GM08714 (cell line): ENCODE results near the gene ARRB1.

ENCODE experiments used
- H3K4me3 ChIP-seq: fragments of 200-500 bp; sonication (Bioruptor generic); 2 replicates; pipeline ENCODE4 v1.5.1; 2014; ENCODE audit warnings: mild to moderate bottlenecking, low read length, inconsistent platforms
- ZNF274 ChIP-seq: IDR thresholded peaks from 2 replicates; pipeline ENCODE4 v1.6.1; 2012; ENCODE audit warnings: mild to moderate bottlenecking, low read depth, low read length

The ARRB1 gene

DNA sequence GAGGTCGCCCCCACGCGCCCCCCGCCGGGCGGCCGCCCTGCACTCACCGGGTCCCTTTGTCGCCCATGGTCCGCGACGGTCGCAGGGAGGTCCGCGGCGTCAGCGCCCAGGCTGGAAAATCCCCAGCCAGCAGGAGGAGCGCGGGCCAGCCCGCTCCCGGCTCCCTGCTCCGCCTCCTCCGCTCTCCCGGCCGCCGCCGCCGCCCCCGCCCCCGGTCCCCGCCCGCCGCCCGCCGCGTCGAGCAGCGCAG lies at the start of gene ARRB1:
Gene ARRB1, minus strand, starts transcription at position 121 of the 250 bp plus-strand sequence. Its CDS starts 54 bp downstream, at position 67.
- peak within 1 kb of the TSS; percentile 65; the same call in 1 of the 2 replicates for H3K4me3 ChIP-seq
- TF ChIP-seq ZNF274: no peak

DNA sequence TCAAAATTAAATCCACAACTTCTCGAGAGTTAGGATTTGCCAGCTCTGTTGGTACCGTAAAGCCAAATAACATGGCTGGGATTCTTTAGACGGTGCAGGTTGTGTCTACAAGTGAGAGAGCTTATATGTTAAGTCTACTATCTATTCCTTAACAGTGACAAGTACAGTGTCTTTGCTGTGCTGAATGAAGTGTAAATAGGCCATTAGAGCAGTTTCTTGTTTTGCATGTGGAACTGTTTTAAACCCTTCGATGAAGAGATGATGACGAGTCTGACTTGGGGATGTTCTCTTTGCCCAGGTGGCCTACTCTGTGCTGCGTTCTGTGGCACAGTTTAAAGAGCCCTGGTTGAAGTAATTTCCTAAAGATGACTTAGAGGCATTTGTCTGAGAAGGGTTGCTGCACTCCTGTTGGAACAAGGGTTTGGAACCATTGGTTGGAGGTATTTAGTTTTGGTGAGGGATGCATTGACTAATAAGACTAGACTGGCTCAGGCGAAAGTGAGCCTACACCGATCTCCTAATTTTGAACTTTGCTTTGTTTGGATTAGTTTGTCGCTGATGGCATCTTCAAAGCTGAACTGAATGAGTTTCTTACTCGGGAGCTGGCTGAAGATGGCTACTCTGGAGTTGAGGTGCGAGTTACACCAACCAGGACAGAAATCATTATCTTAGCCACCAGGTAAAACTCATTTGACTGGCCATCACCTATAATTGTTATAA lies 48.8 kb upstream of the ARRB1 start:
- peak overlapping the region; percentile 98 for H3K4me3 ChIP-seq
- no peak for TF ChIP-seq ZNF274

DNA sequence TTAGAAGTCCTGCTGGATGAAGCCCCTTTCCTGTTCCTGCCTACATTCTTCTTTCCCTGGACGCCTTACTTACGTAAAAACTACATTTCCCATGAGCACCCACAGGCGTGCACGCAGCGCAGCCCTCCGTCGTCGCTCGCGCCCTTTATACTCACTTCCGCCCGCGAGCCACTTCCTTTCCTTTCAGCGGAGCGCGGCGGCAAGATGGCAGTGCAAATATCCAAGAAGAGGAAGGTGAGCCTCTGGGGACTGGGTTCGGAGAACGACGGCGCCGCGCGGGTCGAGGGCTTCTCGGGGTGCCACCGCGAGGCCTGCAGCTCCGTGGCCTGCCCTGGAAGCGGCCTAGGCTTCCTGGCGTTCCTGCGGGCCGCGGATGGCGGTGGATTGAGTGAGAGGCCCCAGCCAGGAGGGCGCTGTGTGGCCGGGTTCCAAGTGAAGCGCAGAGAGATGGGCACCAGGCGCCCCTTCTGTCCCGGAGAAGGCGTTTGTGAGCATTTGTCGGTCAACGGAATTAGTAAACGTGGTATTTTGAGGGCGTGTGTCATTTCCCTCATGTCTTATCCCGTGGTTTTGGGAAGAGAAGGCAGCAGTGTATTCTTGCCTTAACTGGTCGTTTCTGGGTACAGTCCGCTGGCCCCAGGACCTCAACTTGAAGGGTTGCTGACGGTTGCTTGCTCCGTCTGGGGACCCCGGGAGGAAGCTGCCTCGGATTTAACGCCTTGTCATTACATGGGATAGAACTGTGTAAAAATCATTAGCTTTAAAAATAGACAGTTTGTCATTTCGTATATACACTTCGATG lies 48.1 kb upstream of the ARRB1 start, which contains the start of gene RPS3:
Gene RPS3, plus strand, starts transcription at position 175 of the 802 bp plus-strand sequence. Its CDS starts 30 bp downstream, at position 205.
- H3K4me3 ChIP-seq: peak within 1 kb of the TSS; percentile 98
- no peak for TF ChIP-seq ZNF274

DNA sequence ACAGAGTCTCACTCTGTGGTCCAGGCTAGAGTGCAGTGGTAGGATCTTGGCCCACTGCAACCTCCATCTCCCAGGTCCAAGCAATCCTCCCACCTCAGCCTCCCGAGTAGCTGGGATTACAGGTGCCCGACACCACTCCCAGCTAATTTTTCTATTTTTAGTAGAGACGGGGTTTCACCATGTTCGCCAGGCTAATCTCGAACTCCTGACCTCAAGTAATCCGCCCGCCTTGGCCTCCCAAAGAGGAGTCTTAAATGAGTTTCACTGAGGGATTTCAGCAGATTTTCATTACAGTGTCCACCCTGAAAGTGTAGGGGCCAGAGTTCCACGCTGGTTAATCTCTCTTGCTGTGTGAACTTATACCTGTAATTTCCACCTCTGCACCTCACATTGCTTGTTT lies 47.4 kb upstream of the ARRB1 start:
- H3K4me3 ChIP-seq: no peak overlapping the region
- TF ChIP-seq ZNF274: no peak

DNA sequence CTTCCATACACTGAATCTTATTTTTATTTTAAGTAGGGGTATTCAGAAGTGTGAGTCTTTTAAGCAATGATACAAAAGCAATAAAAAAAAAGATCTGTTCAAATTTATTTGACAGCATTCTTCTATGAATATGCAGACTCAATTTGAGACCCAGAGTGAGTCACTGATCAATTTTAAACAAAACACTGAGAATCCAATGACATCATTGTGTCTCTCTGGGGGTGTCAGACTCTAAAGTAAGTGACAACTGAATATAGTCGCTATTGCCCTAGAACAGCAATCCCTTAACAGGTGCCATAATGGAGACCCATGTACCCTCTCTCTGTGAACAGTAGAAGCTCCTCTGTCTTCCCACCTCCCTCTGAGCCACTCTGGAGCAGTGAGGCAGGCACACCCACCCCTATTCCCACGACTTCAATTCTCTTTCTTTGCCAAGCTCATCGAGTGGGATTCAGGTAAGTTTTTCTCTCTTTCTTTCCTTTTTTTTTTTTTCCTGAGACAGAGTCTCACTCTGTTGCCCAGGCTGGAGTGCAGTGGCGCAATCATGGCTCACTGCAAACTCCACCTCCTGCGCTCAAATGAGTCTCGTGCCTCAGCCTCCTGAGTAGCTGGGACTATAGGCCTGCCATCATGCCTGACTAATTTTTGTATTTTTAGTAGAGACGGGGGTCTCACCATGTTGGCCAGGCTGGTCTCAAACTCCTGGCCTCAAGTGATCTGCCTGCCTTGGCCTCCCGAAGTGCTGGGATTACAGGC lies 42.8 kb upstream of the ARRB1 start:
- no peak overlapping the region for H3K4me3 ChIP-seq
- TF ChIP-seq ZNF274: no peak

DNA sequence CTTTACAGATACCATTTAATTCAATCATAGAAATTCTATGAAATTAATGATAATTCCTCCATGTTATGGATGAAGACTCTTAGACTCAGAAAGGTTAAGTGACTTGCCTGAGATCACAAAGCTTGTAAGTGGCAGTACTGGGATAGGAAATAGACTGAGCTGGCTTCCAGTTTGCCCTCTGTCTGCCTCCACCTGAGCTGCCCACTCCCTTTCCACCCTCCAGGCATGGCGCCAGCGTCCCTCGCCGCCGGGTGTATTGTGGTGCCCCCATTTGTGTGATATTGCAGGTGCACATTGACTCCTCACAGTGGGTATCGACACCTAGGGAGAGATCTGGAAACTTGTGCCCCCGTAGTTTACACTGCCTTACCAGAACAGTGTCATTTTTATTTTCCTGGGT lies 38.5 kb upstream of the ARRB1 start:
- no peak for TF ChIP-seq ZNF274
- no peak overlapping the region for H3K4me3 ChIP-seq

DNA sequence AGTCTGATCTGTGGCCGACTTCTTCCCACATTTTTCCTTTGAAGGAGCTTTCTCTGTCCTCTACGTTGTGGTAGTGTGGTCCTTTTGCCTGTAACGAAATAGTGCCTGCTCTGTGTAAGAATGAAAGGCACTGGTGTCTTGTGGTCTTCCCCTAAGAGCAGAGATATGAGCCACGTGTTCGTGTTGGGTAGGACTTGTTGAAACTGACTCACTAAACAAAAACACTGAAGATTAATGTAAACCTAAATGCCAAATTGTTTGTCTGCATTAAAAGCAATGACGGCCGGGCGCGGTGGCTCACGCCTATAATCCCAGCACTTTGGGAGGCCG lies 37.8 kb upstream of the ARRB1 start:
- TF ChIP-seq ZNF274: no peak
- no peak overlapping the region for H3K4me3 ChIP-seq

DNA sequence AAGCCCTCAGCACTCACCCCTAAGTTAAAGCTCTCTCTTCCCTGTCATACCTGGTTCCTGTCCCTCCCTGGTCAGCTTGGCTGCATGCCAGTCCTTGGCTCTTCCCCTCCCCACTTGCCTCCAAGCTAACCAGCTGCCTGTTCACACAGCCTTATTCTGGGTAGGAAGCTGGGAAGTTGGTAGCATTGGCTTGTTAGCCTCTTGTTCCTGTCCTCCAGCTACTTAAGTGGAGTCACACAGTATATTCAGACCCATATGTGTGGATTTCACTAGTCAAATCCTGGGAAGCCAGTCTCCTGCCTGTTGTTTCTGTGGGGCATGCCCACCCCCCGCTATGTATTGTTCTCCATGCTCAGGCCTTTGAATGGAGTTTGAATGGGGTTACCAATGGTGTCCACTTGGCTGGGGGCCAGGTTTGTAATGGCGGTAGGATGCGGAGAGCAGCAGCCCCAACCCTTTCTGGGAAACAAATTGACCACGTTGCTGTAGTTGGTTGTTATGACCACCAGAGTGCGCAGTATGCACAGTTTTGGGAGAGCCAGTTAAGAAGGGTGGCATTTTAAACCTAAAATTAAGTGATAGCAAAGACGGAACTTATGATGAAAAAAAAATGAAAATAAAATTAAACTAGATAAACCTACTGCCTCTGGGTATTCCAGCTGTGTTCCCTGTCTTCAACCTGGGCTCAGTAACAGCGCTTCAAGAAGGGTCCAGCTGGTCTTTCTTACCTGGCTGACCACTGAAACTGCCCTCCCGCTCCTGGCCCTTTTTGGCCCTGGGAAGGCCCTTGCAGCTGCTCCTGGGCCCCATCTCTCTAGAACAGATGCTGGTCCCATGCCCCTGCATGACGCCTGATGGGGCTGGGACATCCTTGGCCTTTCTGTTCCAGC lies 37.2 kb upstream of the ARRB1 start:
- TF ChIP-seq ZNF274: no peak
- H3K4me3 ChIP-seq: no peak overlapping the region

DNA sequence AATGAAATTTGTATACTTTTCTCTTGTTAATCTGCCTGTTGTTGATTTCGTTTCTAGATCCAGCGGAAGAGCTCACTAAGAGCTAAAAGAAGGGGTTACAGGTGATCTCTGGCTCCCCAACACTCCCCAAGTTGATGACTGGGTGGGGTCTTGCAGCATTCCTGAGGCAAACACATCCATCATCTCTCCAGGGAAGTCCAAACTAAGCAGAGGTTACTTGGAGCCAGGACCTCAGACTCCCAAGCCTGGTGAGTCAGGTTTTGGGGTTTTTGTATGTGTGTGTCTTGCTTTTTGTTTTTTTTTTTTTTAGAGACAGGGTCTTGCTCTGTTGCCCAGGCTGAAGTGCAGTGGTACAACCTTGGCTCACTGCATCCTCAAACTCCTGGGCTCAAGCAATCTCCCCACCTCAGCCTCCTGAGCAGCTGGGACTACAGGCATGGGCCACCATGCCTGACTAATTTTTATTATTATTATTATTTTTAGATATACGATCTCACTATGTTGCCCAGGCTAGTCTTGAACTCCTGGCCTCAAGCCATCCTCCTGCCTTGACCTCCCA lies 36.4 kb upstream of the ARRB1 start:
- no peak overlapping the region for H3K4me3 ChIP-seq
- TF ChIP-seq ZNF274: no peak

DNA sequence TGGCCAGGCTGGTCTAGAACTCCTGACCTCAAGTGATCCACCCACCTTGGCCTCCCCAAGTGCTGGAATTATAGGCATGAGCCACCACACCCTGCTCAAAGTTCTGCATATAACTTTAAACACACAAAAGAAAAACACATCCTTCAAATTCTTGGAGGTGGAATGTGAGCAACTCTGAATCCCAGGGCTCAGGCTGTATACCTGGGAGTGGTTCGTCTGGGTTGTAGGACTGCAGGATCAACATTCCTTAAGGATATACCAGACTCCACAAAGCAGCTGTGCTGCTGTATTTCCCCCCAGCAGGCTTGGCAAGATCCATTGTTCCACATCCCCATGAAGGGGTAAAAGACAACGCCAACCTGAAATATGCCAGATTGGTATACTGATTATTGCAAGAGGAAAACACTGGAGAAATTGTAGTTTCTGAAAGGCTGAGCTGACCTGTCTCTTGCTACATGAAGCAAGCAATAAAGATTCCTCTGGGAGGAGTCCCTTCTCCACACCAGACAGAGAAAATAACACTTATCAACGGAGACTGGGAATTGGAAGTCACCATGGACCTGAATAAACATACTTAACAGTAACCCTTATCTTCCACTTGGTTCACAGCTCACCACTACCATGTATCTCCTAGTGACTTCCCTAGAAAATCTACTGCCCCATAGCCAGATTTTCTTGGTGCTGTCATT lies 35.6 kb upstream of the ARRB1 start:
- no peak for TF ChIP-seq ZNF274

DNA sequence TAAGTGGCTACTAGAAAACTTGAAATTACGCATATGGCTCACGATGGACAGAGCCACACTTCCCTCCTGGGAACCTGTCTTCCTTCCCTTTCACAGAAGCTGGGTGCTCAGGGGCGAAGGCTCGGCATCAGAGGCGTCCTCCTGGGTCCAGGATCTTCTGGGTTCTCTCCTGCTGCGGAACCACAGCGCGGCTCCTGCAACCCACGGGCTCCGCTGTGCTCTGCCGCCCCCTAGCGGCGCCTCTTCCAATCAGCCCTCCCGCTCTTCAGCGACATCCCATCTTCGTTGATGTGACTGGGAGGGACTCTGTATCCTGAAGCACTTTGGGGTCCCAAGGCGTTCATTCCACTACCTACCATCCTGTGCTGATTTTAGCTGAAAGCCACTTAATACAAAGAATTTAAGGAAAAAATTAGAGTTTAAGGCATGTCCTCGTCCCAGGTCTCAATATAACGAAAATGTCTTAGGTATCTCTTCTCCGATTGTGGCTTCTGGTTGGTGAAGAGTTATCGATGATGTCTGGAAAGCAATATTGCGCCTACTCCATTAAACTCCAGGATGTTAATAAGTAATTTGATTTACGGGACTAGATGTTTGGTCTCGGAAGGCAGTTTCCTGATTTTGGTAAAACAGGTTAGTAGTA lies 33.1 kb upstream of the ARRB1 start:
- no peak for TF ChIP-seq ZNF274
- no peak overlapping the region for H3K4me3 ChIP-seq

More for the DNA sequence above, 35.6 kb upstream of the ARRB1 start:
- no peak overlapping the region for H3K4me3 ChIP-seq

DNA sequence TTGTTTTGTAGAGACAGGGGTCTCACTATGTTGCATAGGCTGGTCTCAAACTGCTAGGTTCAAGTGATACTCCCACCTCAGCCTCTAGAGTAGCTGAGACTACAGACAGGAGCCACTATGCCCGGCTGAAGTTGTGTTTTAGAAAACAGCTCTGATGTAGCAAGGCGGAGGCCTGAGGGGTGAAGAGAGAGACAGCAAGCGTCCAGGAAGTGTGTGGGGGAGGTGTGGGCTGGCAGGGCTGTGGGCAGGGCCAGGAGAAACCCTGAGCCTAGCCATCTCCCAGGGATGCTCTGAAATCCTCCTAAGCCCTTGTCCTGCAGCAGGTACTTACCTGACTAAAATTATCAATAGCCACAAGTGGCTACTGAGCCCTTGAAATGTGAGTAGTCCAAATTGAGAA lies 31.8 kb upstream of the ARRB1 start:
- TF ChIP-seq ZNF274: no peak
- H3K4me3 ChIP-seq: no peak overlapping the region

DNA sequence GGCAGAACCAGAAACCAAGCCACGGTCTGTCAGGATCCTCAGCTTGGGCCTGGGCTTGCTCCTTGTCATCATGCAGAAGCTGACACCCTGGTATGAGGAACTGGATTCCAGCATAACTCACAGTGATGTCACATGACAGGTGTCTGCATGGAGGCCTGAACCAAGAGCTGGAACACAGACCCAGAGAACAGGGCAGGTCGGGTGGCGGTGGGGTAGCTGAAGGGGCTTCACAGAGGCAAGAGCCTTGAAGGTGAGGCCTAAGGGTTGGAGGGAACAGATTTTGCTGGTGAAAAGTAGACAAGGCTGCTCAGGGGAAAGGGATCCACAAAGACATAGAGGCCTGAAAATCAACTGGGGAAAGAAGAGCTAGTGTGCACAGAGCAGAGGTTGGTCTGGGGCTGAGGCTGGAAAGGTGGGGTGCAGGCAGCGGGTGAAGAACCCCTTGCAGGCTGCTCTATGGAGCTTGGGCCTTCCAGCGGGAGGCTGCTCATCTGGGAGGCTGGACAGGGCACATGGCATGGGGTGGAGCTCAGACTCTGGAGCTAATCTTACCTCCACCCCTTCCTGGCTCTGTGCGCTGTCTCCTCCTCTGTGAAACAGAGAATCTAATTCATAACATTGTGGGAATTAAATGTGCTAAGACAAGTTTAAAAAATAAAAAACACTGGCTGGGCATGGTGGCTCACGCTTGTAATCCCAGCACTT lies 29.4 kb upstream of the ARRB1 start:
- no peak overlapping the region for H3K4me3 ChIP-seq
- no peak for TF ChIP-seq ZNF274
